GM18868 (cell line): ENCODE data around the gene MRPL30.
"Not testable (repeated sequence)": the region's sequence is repeated elsewhere in the genome, so short reads cannot be mapped to it uniquely, and the experiment has no call there.

Source experiments
- ATAC-seq: cut with Tn5 transposase; IDR thresholded peaks from one replicate; pipeline ENCODE4 v1.9.1; 2021; ENCODE audit warnings: mild to moderate bottlenecking, moderate library complexity; ENCODE audit not compliant: unreplicated experiment

MRPL30 gene

GRCh38 chr2:99180755-99181623, at the start of gene MRPL30, which contains the start of gene MITD1:
Gene MRPL30, plus strand, starts transcription at chr2:99181184. Its CDS starts 5,020 bp downstream, at chr2:99186204.
Gene MITD1, minus strand, starts transcription at chr2:99181058. Its CDS starts 77 bp downstream, at chr2:99180981.
- peak; percentile 88 for ATAC-seq

- ATAC-seq, result not testable (repeated sequence)
Observed at GRCh38 chr2:99135044-99135556, 45.9 kb upstream of the MRPL30 start.

- ATAC-seq, result no peak
Observed at GRCh38 chr2:99139003-99139402, 42.0 kb upstream of the MRPL30 start.

- ATAC-seq, result no peak
Observed at GRCh38 chr2:99140056-99140859, 40.7 kb upstream of the MRPL30 start.

- peak; percentile 30 for ATAC-seq
Observed at GRCh38 chr2:99140860-99141109, 40.2 kb upstream of the MRPL30 start.

GRCh38 chr2:99141110-99142108, 39.6 kb upstream of the MRPL30 start, which contains the start of gene C2orf15:
Gene C2orf15, plus strand, starts transcription at chr2:99141707. Its CDS starts 8,852 bp downstream, at chr2:99150559.
- peak; percentile 85 for ATAC-seq

GRCh38 chr2:99150706-99151105, 30.3 kb upstream of the MRPL30 start:
- no peak for ATAC-seq

GRCh38 chr2:99152199-99152895, 28.6 kb upstream of the MRPL30 start:
- no peak for ATAC-seq

- ATAC-seq, result no peak
Observed at GRCh38 chr2:99153921-99154604, 26.9 kb upstream of the MRPL30 start.

- peak; percentile 97 for ATAC-seq
Observed at GRCh38 chr2:99154643-99155536, 26.1 kb upstream of the MRPL30 start, which contains the start of the genes LIPT1 and TSGA10. Gene LIPT1, plus strand, starts transcription at chr2:99154967. Its CDS starts 6,991 bp downstream, at chr2:99161958. Gene TSGA10, minus strand, starts transcription at chr2:99154942. Its CDS starts 45,503 bp downstream, at chr2:99109439.

GRCh38 chr2:99156891-99157290, 24.1 kb upstream of the MRPL30 start:
- no peak for ATAC-seq

- ATAC-seq, result no peak
Observed at GRCh38 chr2:99158599-99158998, 22.4 kb upstream of the MRPL30 start.

- no peak for ATAC-seq
Observed at GRCh38 chr2:99159594-99159993, 21.4 kb upstream of the MRPL30 start.

- ATAC-seq, result no peak
Observed at GRCh38 chr2:99166218-99166617, 14.8 kb upstream of the MRPL30 start.

- no peak for ATAC-seq
Observed at GRCh38 chr2:99169534-99169933, 11.4 kb upstream of the MRPL30 start.

GRCh38 chr2:99171377-99172140, 9.4 kb upstream of the MRPL30 start:
- ATAC-seq, result no peak

- ATAC-seq, result no peak
Observed at GRCh38 chr2:99181624-99182000, 628 bp downstream of the MRPL30 start.
